ENCODE measurements around the gene VTI1A. TPM values are rescaled to one million over a fixed set of nuclear protein-coding genes. Genes with fewer than 3 reads are reported as not detected.

VTI1A gene
- polyA plus RNA-seq, 1 of the 3 experiments (the other 2 are of a cell fraction) = 8.3 TPM

DNA sequence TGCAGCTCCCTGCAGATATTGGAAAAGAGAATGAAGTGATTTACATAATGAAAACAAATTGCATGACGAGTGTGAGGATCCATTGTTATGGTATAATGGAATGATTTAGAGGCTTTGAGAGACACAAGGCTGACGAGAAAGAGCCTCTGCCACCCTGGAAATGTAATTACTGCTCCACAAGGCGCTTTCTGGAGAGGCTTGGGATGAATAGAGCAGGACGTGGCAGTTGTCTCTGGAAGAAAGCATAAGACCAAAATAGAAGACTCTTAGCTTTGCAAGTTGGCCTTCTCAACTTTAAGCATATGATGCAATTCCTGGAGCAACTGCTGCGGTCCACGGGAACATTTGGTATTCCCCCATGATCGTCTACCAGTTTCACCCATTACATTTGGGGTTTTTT is 321.1 kb downstream of the VTI1A start:
- Histone ChIP-seq H3K4me3 (ENCODE audit: low read depth in 2 of 2, low read length in 1 of 2) (no peak overlapping the region), H3K9me2 (no peaks in the 10 kb centered on the region), H3K4me1 (ENCODE audit: control insufficient read depth in 1 of 2, insufficient read depth in 2 of 2, low read depth in 1 of 2, low read length in 1 of 2) (no peaks in the 10 kb centered on the region), H4K20me1 (ENCODE audit: insufficient read depth) (no peaks in the 10 kb centered on the region), H3K4me2 (no peak overlapping the region), H3K27ac (ENCODE audit: low read depth in 2 of 2, low read length in 1 of 2) (no peak overlapping the region), H2AFZ (ENCODE audit: low read depth) (no peak overlapping the region), H3K36me3 (replicated peaks in 1 of 2; ENCODE audit: control insufficient read depth in 1 of 2, insufficient read depth in 2 of 2, low read length in 1 of 2) (no peaks in the 10 kb centered on the region), H3K27me3 (ENCODE audit: insufficient read depth) (no peaks in the 10 kb centered on the region), H3K79me2 (ENCODE audit: insufficient read depth) (no peaks in the 10 kb centered on the region), H3K9ac (no peak overlapping the region), H3F3A (replicated peaks; ENCODE audit: insufficient read depth) (no peaks in the 10 kb centered on the region), H3K9me3 (no peaks in the 10 kb centered on the region)
- no peak for TF ChIP-seq RFX5 (IDR thresholded peaks at IDR 0.05; ENCODE audit: low read length)
- no peak for TF ChIP-seq RXRA (IDR thresholded peaks at IDR 0.05; ENCODE audit: borderline replicate concordance, low read depth)
- TF ChIP-seq, protein P1, sequence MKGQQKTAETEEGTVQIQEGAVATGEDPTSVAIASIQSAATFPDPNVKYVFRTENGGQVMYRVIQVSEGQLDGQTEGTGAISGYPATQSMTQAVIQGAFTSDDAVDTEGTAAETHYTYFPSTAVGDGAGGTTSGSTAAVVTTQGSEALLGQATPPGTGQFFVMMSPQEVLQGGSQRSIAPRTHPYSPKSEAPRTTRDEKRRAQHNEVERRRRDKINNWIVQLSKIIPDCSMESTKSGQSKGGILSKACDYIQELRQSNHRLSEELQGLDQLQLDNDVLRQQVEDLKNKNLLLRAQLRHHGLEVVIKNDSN (IDR thresholded peaks at IDR 0.05; ENCODE audit: borderline replicate concordance, low read depth) = no peak
- TF ChIP-seq SMC3 (IDR thresholded peaks at IDR 0.05; ENCODE audit: low read depth, low read length) = no peak
- TF ChIP-seq YY1 (IDR thresholded peaks at IDR 0.05; ENCODE audit: low read depth) = no peak
- TF ChIP-seq, protein P2, sequence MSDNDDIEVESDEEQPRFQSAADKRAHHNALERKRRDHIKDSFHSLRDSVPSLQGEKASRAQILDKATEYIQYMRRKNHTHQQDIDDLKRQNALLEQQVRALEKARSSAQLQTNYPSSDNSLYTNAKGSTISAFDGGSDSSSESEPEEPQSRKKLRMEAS (IDR thresholded peaks at IDR 0.05; ENCODE audit: low read depth) = no peak
- TF ChIP-seq FOSL2 (IDR thresholded peaks at IDR 0.05; ENCODE audit: borderline replicate concordance, low read depth) = no peak
- no peak for TF ChIP-seq TAF1 (IDR thresholded peaks at IDR 0.05; ENCODE audit: borderline replicate concordance, low read depth, low read length)
- TF ChIP-seq, protein P3, sequence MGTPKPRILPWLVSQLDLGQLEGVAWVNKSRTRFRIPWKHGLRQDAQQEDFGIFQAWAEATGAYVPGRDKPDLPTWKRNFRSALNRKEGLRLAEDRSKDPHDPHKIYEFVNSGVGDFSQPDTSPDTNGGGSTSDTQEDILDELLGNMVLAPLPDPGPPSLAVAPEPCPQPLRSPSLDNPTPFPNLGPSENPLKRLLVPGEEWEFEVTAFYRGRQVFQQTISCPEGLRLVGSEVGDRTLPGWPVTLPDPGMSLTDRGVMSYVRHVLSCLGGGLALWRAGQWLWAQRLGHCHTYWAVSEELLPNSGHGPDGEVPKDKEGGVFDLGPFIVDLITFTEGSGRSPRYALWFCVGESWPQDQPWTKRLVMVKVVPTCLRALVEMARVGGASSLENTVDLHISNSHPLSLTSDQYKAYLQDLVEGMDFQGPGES (IDR thresholded peaks at IDR 0.05; ENCODE audit: low read depth, low read length) = no peak
- no peak for TF ChIP-seq MXI1 (IDR thresholded peaks at IDR 0.05; ENCODE audit: low read depth, low read length)
- no peak for TF ChIP-seq POLR2AphosphoS5 (IDR thresholded peaks at IDR 0.05; ENCODE audit: low read depth, low read length)
- TF ChIP-seq CHD2 (IDR thresholded peaks at IDR 0.05; ENCODE audit: low read length, partially characterized antibody) = no peak
- TF ChIP-seq SIN3A (IDR thresholded peaks at IDR 0.05; ENCODE audit: borderline replicate concordance, low read depth, low read length) = no peak
- no peak for TF ChIP-seq NRF1 (IDR thresholded peaks at IDR 0.05; ENCODE audit: low read depth, low read length)
- TF ChIP-seq, protein P4, sequence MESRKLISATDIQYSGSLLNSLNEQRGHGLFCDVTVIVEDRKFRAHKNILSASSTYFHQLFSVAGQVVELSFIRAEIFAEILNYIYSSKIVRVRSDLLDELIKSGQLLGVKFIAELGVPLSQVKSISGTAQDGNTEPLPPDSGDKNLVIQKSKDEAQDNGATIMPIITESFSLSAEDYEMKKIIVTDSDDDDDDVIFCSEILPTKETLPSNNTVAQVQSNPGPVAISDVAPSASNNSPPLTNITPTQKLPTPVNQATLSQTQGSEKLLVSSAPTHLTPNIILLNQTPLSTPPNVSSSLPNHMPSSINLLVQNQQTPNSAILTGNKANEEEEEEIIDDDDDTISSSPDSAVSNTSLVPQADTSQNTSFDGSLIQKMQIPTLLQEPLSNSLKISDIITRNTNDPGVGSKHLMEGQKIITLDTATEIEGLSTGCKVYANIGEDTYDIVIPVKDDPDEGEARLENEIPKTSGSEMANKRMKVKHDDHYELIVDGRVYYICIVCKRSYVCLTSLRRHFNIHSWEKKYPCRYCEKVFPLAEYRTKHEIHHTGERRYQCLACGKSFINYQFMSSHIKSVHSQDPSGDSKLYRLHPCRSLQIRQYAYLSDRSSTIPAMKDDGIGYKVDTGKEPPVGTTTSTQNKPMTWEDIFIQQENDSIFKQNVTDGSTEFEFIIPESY (IDR thresholded peaks at IDR 0.05; ENCODE audit: borderline replicate concordance, low read depth) = no peak
- ChIA-PET POLR2A (no interaction called here), CTCF (no interaction called here)
- 96% methylated on average over 7 of the region's 7 CpGs for WGBS (ENCODE audit: low lambda C conversion rate)
- DNase-seq = no peak
